ENCODE results near the gene GAST.

GAST gene

GRCh38 chr17:41710472-41711090, 1.6 kb upstream of the GAST start:
- Histone ChIP-seq H3K27ac (ENCODE audit: low read depth in 2 of 2, low read length in 2 of 2) (no peak overlapping the region), H3K4me3 (ENCODE audit: low read length in 2 of 2) (no peak overlapping the region), H3K27me3 (ENCODE audit: control insufficient read depth in 2 of 2, insufficient read depth in 2 of 2, low read length in 2 of 2) (peaks cover 0 to 2% of the 10 kb centered on the region in 2 donors)

GRCh38 chr17:41717408-41718286, 5.5 kb downstream of the GAST start:
- Histone ChIP-seq H3K9me3 (ENCODE audit: control insufficient read depth in 2 of 2, low read length in 2 of 2) (no peaks in the 10 kb centered on the region), H3K36me3 (ENCODE audit: control insufficient read depth in 2 of 2, insufficient read depth in 2 of 2, low read length in 2 of 2) (no peaks in the 10 kb centered on the region), H3K27ac (ENCODE audit: low read depth in 2 of 2, low read length in 2 of 2) (no peak overlapping the region), H3K4me3 (ENCODE audit: low read length in 2 of 2) (no peak overlapping the region), H3K27me3 (ENCODE audit: control insufficient read depth in 2 of 2, insufficient read depth in 2 of 2, low read length in 2 of 2) (peaks cover 3 to 5% of the 10 kb centered on the region in 2 donors), H3K9ac (ENCODE audit: low read depth in 1 of 2, low read length in 2 of 2) (no peak overlapping the region), H3K4me1 (ENCODE audit: control insufficient read depth in 2 of 2, insufficient read depth in 2 of 2, low read length in 2 of 2) (no peaks in the 10 kb centered on the region)

More at GRCh38 chr17:41710472-41711090, 1.6 kb upstream of the GAST start:
- Histone ChIP-seq H3K4me1 (ENCODE audit: control insufficient read depth in 2 of 2, insufficient read depth in 2 of 2, low read length in 2 of 2) (no peaks in the 10 kb centered on the region), H3K36me3 (ENCODE audit: control insufficient read depth in 2 of 2, insufficient read depth in 2 of 2, low read length in 2 of 2) (no peaks in the 10 kb centered on the region), H3K9ac (ENCODE audit: low read depth in 1 of 2, low read length in 2 of 2) (no peak overlapping the region), H3K9me3 (ENCODE audit: control insufficient read depth in 2 of 2, low read length in 2 of 2) (no peaks in the 10 kb centered on the region)

- no peaks in the 10 kb centered on the region for H3K9me3 ChIP-seq (ENCODE audit: control insufficient read depth in 2 of 2, low read length in 2 of 2)
- no peak overlapping the region for H3K9ac ChIP-seq (ENCODE audit: low read depth in 1 of 2, low read length in 2 of 2)
- peaks cover 3 to 5% of the 10 kb centered on the region in 2 donors for H3K27me3 ChIP-seq (ENCODE audit: control insufficient read depth in 2 of 2, insufficient read depth in 2 of 2, low read length in 2 of 2)
- H3K36me3 ChIP-seq (ENCODE audit: control insufficient read depth in 2 of 2, insufficient read depth in 2 of 2, low read length in 2 of 2), result no peaks in the 10 kb centered on the region
- no peak overlapping the region for H3K27ac ChIP-seq (ENCODE audit: low read depth in 2 of 2, low read length in 2 of 2)
- H3K4me1 ChIP-seq (ENCODE audit: control insufficient read depth in 2 of 2, insufficient read depth in 2 of 2, low read length in 2 of 2), result no peaks in the 10 kb centered on the region
- no peak overlapping the region for H3K4me3 ChIP-seq (ENCODE audit: low read length in 2 of 2)
These were observed 6.1 kb downstream of the GAST start for GRCh38 chr17:41718287-41718645.

- H3K27me3 ChIP-seq (ENCODE audit: control insufficient read depth in 2 of 2, insufficient read depth in 2 of 2, low read length in 2 of 2), result peaks cover 3% of the 10 kb centered on the region in 2 donors
- no peak overlapping the region for H3K9ac ChIP-seq (ENCODE audit: low read depth in 1 of 2, low read length in 2 of 2)
- no peak overlapping the region for H3K4me3 ChIP-seq (ENCODE audit: low read length in 2 of 2)
- H3K9me3 ChIP-seq (ENCODE audit: control insufficient read depth in 2 of 2, low read length in 2 of 2), result no peaks in the 10 kb centered on the region
- H3K27ac ChIP-seq (ENCODE audit: low read depth in 2 of 2, low read length in 2 of 2), result no peak overlapping the region
- H3K4me1 ChIP-seq (ENCODE audit: control insufficient read depth in 2 of 2, insufficient read depth in 2 of 2, low read length in 2 of 2), result no peaks in the 10 kb centered on the region
- H3K36me3 ChIP-seq (ENCODE audit: control insufficient read depth in 2 of 2, insufficient read depth in 2 of 2, low read length in 2 of 2), result no peaks in the 10 kb centered on the region
These were observed 10.1 kb downstream of the GAST start for GRCh38 chr17:41722231-41722630.

- no peaks in the 10 kb centered on the region for H3K4me1 ChIP-seq (ENCODE audit: control insufficient read depth in 2 of 2, insufficient read depth in 2 of 2, low read length in 2 of 2)
- no peak overlapping the region for H3K27ac ChIP-seq (ENCODE audit: low read depth in 2 of 2, low read length in 2 of 2)
- H3K27me3 ChIP-seq (ENCODE audit: control insufficient read depth in 2 of 2, insufficient read depth in 2 of 2, low read length in 2 of 2), result no peaks in the 10 kb centered on the region
- H3K36me3 ChIP-seq (ENCODE audit: control insufficient read depth in 2 of 2, insufficient read depth in 2 of 2, low read length in 2 of 2), result no peaks in the 10 kb centered on the region
- no peak overlapping the region for H3K4me3 ChIP-seq (ENCODE audit: low read length in 2 of 2)
- no peaks in the 10 kb centered on the region for H3K9me3 ChIP-seq (ENCODE audit: control insufficient read depth in 2 of 2, low read length in 2 of 2)
- no peak overlapping the region for H3K9ac ChIP-seq (ENCODE audit: low read depth in 1 of 2, low read length in 2 of 2)
These were observed 11.8 kb downstream of the GAST start for GRCh38 chr17:41723801-41724475.

GRCh38 chr17:41724476-41725050, 12.4 kb downstream of the GAST start:
- Histone ChIP-seq H3K27me3 (ENCODE audit: control insufficient read depth in 2 of 2, insufficient read depth in 2 of 2, low read length in 2 of 2) (no peaks in the 10 kb centered on the region), H3K9ac (ENCODE audit: low read depth in 1 of 2, low read length in 2 of 2) (no peak overlapping the region), H3K9me3 (ENCODE audit: control insufficient read depth in 2 of 2, low read length in 2 of 2) (no peaks in the 10 kb centered on the region), H3K27ac (ENCODE audit: low read depth in 2 of 2, low read length in 2 of 2) (no peak overlapping the region), H3K4me1 (ENCODE audit: control insufficient read depth in 2 of 2, insufficient read depth in 2 of 2, low read length in 2 of 2) (no peaks in the 10 kb centered on the region), H3K4me3 (ENCODE audit: low read length in 2 of 2) (no peak overlapping the region), H3K36me3 (ENCODE audit: control insufficient read depth in 2 of 2, insufficient read depth in 2 of 2, low read length in 2 of 2) (no peaks in the 10 kb centered on the region)

GRCh38 chr17:41725134-41725533, 13.0 kb downstream of the GAST start:
- Histone ChIP-seq H3K27ac (ENCODE audit: low read depth in 2 of 2, low read length in 2 of 2) (no peak overlapping the region), H3K36me3 (ENCODE audit: control insufficient read depth in 2 of 2, insufficient read depth in 2 of 2, low read length in 2 of 2) (no peaks in the 10 kb centered on the region), H3K4me3 (ENCODE audit: low read length in 2 of 2) (no peak overlapping the region), H3K9ac (ENCODE audit: low read depth in 1 of 2, low read length in 2 of 2) (no peak overlapping the region), H3K27me3 (ENCODE audit: control insufficient read depth in 2 of 2, insufficient read depth in 2 of 2, low read length in 2 of 2) (no peaks in the 10 kb centered on the region), H3K9me3 (ENCODE audit: control insufficient read depth in 2 of 2, low read length in 2 of 2) (no peaks in the 10 kb centered on the region), H3K4me1 (ENCODE audit: control insufficient read depth in 2 of 2, insufficient read depth in 2 of 2, low read length in 2 of 2) (no peaks in the 10 kb centered on the region)

GRCh38 chr17:41728056-41728455, 15.9 kb downstream of the GAST start:
- no peaks in the 10 kb centered on the region for H3K36me3 ChIP-seq (ENCODE audit: control insufficient read depth in 2 of 2, insufficient read depth in 2 of 2, low read length in 2 of 2)
- H3K9me3 ChIP-seq (ENCODE audit: control insufficient read depth in 2 of 2, low read length in 2 of 2), result no peaks in the 10 kb centered on the region
- H3K9ac ChIP-seq (ENCODE audit: low read depth in 1 of 2, low read length in 2 of 2), result no peak overlapping the region
- no peak overlapping the region for H3K27ac ChIP-seq (ENCODE audit: low read depth in 2 of 2, low read length in 2 of 2)
- no peaks in the 10 kb centered on the region for H3K4me1 ChIP-seq (ENCODE audit: control insufficient read depth in 2 of 2, insufficient read depth in 2 of 2, low read length in 2 of 2)
- no peak overlapping the region for H3K4me3 ChIP-seq (ENCODE audit: low read length in 2 of 2)
- H3K27me3 ChIP-seq (ENCODE audit: control insufficient read depth in 2 of 2, insufficient read depth in 2 of 2, low read length in 2 of 2), result peaks cover 9 to 17% of the 10 kb centered on the region in 2 donors

- Histone ChIP-seq H3K36me3 (ENCODE audit: control insufficient read depth in 2 of 2, insufficient read depth in 2 of 2, low read length in 2 of 2) (no peaks in the 10 kb centered on the region), H3K4me1 (ENCODE audit: control insufficient read depth in 2 of 2, insufficient read depth in 2 of 2, low read length in 2 of 2) (peaks cover 0 to 9% of the 10 kb centered on the region in 2 donors), H3K27me3 (ENCODE audit: control insufficient read depth in 2 of 2, insufficient read depth in 2 of 2, low read length in 2 of 2) (peaks cover 16 to 34% of the 10 kb centered on the region in 2 donors), H3K4me3 (ENCODE audit: low read length in 2 of 2) (no peak overlapping the region), H3K9me3 (ENCODE audit: control insufficient read depth in 2 of 2, low read length in 2 of 2) (no peaks in the 10 kb centered on the region), H3K27ac (ENCODE audit: low read depth in 2 of 2, low read length in 2 of 2) (no peak overlapping the region), H3K9ac (ENCODE audit: low read depth in 1 of 2, low read length in 2 of 2) (no peak overlapping the region)
These were observed 18.3 kb downstream of the GAST start for GRCh38 chr17:41730479-41730878.

- H3K36me3 ChIP-seq (ENCODE audit: control insufficient read depth in 2 of 2, insufficient read depth in 2 of 2, low read length in 2 of 2), result no peaks in the 10 kb centered on the region
- H3K27me3 ChIP-seq (ENCODE audit: control insufficient read depth in 2 of 2, insufficient read depth in 2 of 2, low read length in 2 of 2), result peaks cover 25 to 40% of the 10 kb centered on the region in 2 donors
- no peak overlapping the region for H3K4me3 ChIP-seq (ENCODE audit: low read length in 2 of 2)
- H3K27ac ChIP-seq (ENCODE audit: low read depth in 2 of 2, low read length in 2 of 2), result no peak overlapping the region
- H3K9me3 ChIP-seq (ENCODE audit: control insufficient read depth in 2 of 2, low read length in 2 of 2), result no peaks in the 10 kb centered on the region
- H3K9ac ChIP-seq (ENCODE audit: low read depth in 1 of 2, low read length in 2 of 2), result no peak overlapping the region
- peaks cover 0 to 9% of the 10 kb centered on the region in 2 donors for H3K4me1 ChIP-seq (ENCODE audit: control insufficient read depth in 2 of 2, insufficient read depth in 2 of 2, low read length in 2 of 2)
These were observed 19.7 kb downstream of the GAST start for GRCh38 chr17:41731836-41732235.

Data from mucosa of rectum (tissue), 2 donors.